AG04449 (cell line): Measurements from ENCODE around the gene FUT1.
A peak's percentile ranks its signal among the peaks of the same experiment; 100 is the strongest.

Source experiments
- CTCF ChIA-PET: fragments of 350-600 bp; formaldehyde crosslinking; extraction: SDS; loops from one replicate; lab custom pipeline; 2021; ENCODE audit warnings: antibody characterized with exemption; lab: Yijun Ruan, JAX
- POLR2A ChIA-PET: fragments of 400-600, 350-600 bp; formaldehyde crosslinking; extraction: SDS; loops from one replicate; lab custom pipeline; 2020; ENCODE audit warnings: antibody characterized with exemption, inconsistent platforms; lab: Yijun Ruan, JAX
- DNase-seq: peaks from one replicate; pipeline ENCODE4 v3.0.0-alpha.2; 2010; ENCODE audit warnings: low read depth, low spot score
- H3K4me3 ChIP-seq: 2 replicates; pipeline ENCODE4 v1.5.1; 2011; ENCODE audit warnings: low read depth, mild to moderate bottlenecking, control low read depth, low read length
- CTCF ChIP-seq: IDR thresholded peaks from one replicate; pipeline ENCODE4 v1.5.1; 2011; ENCODE audit warnings: mild to moderate bottlenecking, moderate library complexity, low read length, control low read depth, inconsistent platforms; ENCODE audit not compliant: insufficient read depth; ENCODE audit errors: missing control alignments

FUT1 gene

GRCh38 chr19:48752496-48753365 lies at the start of gene FUT1:
TSS of gene FUT1 (minus strand) at chr19:48752641. CDS start at chr19:48751281, 1,360 bp downstream.
- ChIA-PET CTCF (no interaction called here), POLR2A (no interaction called here)
- TF ChIP-seq CTCF, result no peak
- no peak for DNase-seq
- peak within 1 kb of the TSS; percentile 30 for H3K4me3 ChIP-seq

- no peak for TF ChIP-seq CTCF
- ChIA-PET POLR2A (interaction anchor here (1.0 kb wide), 1 partner anchor 72 kb away, joined by 3 read pairs; the partner anchor contains the start of gene PPP1R15A), CTCF (interaction anchor here (0.9 to 23.0 kb wide), 3 partner anchors 11 to 44 kb away, joined by 4 to 737 read pairs (median 83); partner anchors contain the start of genes BCAT2 and HSD17B14)
- no peak overlapping the region for H3K4me3 ChIP-seq
- DNase-seq, result no peak
These were observed 47.2 kb upstream of the FUT1 start for GRCh38 chr19:48799358-48800300.

GRCh38 chr19:48798937-48799336 lies 46.5 kb upstream of the FUT1 start:
- ChIA-PET CTCF (interaction anchor here (7.3 to 23.0 kb wide), 2 partner anchors 14 to 44 kb away, joined by 83 to 737 read pairs; partner anchors contain the start of gene HSD17B14), POLR2A (interaction anchor here (1.0 kb wide), 1 partner anchor 73 kb away, joined by 3 read pairs; the partner anchor contains the start of gene PPP1R15A)
- TF ChIP-seq CTCF, result no peak
- no peak overlapping the region for H3K4me3 ChIP-seq
- no peak for DNase-seq

GRCh38 chr19:48797103-48797502 lies 44.7 kb upstream of the FUT1 start:
- CTCF ChIA-PET, result interaction anchor here (5.6 to 23.0 kb wide), 3 partner anchors 12 to 46 kb away, joined by 63 to 737 read pairs (median 83); partner anchors contain the start of genes BCAT2 and HSD17B14
- DNase-seq, result no peak
- POLR2A ChIA-PET, result no interaction called here

More at GRCh38 chr19:48797103-48797502, 44.7 kb upstream of the FUT1 start:
- no peak overlapping the region for H3K4me3 ChIP-seq
- TF ChIP-seq CTCF, result no peak
